Activated CD4-positive, alpha-beta T cell treated with anti-CD3 and anti-CD28 coated beads, Interleukin-2, amount 10 ng/mL, durations not matched to agents 7 days and 5 days (primary cell): Measurements from ENCODE around the gene TAF11L7. TPM values are rescaled to one million over a fixed set of nuclear protein-coding genes. Genes with fewer than 3 reads are reported as not detected.
"Not testable (repeated sequence)": the region's sequence is repeated elsewhere in the genome, so short reads cannot be mapped to it uniquely, and the experiment has no call there.

Experiments used
- CTCF ChIA-PET: fragments of 350-600 bp; sonication (Branson Sonifier 250); formaldehyde crosslinking; loops from one replicate; lab custom pipeline; 2021; ENCODE audit warnings: antibody characterized with exemption; lab: Charles Lee
- POLR2A ChIA-PET: fragments of 350-600 bp; sonication (Branson Sonifier 250); formaldehyde crosslinking; loops from one replicate; lab custom pipeline; 2021; ENCODE audit warnings: antibody characterized with exemption; lab: Charles Lee
- DNase-seq: peaks from one replicate; pipeline ENCODE4 v3.0.0-alpha.2; 2020
- H3K27ac Mint-ChIP-seq: one replicate; pipeline ENCODE4 v1.8.0; 2021; ENCODE audit warnings: mild to moderate bottlenecking, moderate library complexity, mixed read lengths
- H3K27me3 Mint-ChIP-seq: one replicate; pipeline ENCODE4 v1.8.0; 2021; ENCODE audit warnings: mixed read lengths
- H3K36me3 Mint-ChIP-seq: one replicate; pipeline ENCODE4 v1.8.0; 2021; ENCODE audit warnings: low read depth, mixed read lengths
- H3K4me1 Mint-ChIP-seq: one replicate; pipeline ENCODE4 v1.8.0; 2021; ENCODE audit warnings: mixed read lengths
- H3K4me3 Mint-ChIP-seq: one replicate; pipeline ENCODE4 v1.8.0; 2021; ENCODE audit warnings: mild to moderate bottlenecking, moderate library complexity, mixed read lengths
- H3K9me3 Mint-ChIP-seq: one replicate; pipeline ENCODE4 v1.8.0; 2021; ENCODE audit warnings: mixed read lengths
- total RNA-seq, 2 experiments: library from RNA; stranded (reverse); gene quantifications; one replicate each; pipeline ENCODE4 v1.2.3, GENCODE V29; 2021

TAF11L7 gene
- total RNA-seq = not detected

DNA sequence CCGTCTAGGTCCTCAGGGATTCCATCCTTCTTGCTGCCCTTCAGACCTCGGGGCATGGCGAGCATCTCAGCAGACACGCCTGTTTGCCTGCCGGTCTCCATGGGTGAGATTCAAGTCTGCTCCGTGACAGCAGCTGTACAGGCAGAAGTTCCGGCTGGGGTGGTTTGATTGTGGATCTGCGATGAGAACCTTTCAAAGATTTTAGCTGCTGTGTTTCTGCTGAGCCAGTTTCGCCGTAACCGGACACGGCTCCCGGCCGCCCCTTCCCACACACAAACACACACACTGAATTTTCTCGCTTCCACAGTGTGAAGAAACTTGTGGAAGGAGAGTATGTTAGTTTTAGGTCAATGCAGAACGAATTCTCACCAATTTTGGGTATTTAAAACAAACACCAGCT is at the start of gene TAF11L7:
Gene TAF11L7 (minus strand): TSS at position 101 of the 400 bp plus-strand sequence.
- H3K4me3 Mint-ChIP-seq, H3K9me3 Mint-ChIP-seq, CTCF ChIA-PET, POLR2A ChIA-PET, H3K36me3 Mint-ChIP-seq, DNase-seq, H3K27me3 Mint-ChIP-seq, H3K4me1 Mint-ChIP-seq, H3K27ac Mint-ChIP-seq: not testable (repeated sequence)

DNA sequence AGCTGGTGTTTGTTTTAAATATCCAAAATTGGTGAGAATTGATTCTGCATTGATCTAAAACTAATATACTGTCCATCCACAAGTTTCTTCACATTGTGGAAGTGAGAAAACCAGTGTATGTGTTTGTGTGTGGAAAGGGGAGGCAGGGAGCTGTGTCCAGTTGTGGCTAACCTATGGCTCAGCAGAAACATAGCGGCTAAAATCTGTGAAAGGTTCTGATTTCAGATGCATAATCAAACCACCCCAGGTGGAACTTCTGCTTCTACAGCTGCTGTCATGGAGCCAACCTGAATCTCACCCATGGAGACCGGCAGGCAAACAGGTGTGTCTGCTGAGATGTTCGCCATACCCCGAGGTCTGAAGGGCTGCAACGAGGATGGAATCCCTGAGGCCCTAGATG is 48.6 kb upstream of the TAF11L7 start, which contains the start of gene TAF11L14:
Gene TAF11L14 (plus strand): TSS at position 301 of the 400 bp plus-strand sequence.
- no peak within 1 kb of the TSS for H3K27ac Mint-ChIP-seq
- peaks cover 4% of the 10 kb centered on the region for H3K9me3 Mint-ChIP-seq
- H3K27me3 Mint-ChIP-seq = no peaks in the 10 kb centered on the region
- no peaks in the 10 kb centered on the region for H3K4me1 Mint-ChIP-seq
- DNase-seq = no peak
- POLR2A ChIA-PET = no interaction called here
- H3K36me3 Mint-ChIP-seq = no peaks in the 10 kb centered on the region
- no peak within 1 kb of the TSS for H3K4me3 Mint-ChIP-seq
- CTCF ChIA-PET = no interaction called here

DNA sequence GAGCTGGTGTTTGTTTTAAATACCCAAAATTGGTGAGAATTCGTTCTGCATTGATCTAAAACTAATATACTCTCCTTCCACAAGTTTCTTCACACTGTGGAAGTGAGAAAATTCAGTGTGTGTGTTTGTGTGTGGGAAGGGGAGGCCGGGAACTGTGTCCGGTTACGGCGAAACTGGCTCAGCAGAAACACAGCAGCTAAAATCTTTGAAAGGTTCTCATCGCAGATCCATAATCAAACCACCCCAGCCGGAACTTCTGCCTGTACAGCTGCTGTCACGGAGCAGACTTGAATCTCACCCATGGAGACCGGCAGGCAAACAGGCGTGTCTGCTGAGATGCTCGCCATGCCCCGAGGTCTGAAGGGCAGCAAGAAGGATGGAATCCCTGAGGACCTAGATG is 46.2 kb upstream of the TAF11L7 start, which contains the start of gene TAF11L13:
Gene TAF11L13 (plus strand): TSS at position 301 of the 400 bp plus-strand sequence.
- H3K4me1 Mint-ChIP-seq, POLR2A ChIA-PET, H3K36me3 Mint-ChIP-seq, H3K27me3 Mint-ChIP-seq, DNase-seq, H3K27ac Mint-ChIP-seq, H3K9me3 Mint-ChIP-seq, H3K4me3 Mint-ChIP-seq, CTCF ChIA-PET: not testable (repeated sequence)

DNA sequence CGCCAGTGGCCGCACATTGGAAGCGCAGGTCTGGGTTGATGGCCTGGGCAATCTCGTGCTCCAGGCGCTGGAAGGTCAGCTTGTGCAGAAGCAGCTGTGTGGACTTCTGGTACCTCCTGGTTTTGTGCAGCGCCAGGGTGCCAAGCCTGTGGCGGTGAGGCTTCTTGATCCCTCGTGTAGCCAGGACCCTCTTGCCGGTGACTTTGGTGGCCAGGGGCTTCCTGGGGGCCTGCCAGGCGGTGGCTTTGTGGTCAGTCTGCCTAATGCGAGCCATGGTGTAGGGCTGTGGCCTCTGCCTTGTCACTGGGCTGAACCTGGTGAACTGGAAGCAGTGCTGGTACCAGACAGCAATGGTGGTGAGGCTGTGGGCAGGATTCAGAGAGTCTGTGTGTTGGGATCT is 40.1 kb upstream of the TAF11L7 start:
- Mint-ChIP-seq H3K4me3 (no peak overlapping the region), H3K9me3 (no peaks in the 10 kb centered on the region), H3K4me1 (no peaks in the 10 kb centered on the region), H3K27me3 (no peaks in the 10 kb centered on the region), H3K36me3 (no peaks in the 10 kb centered on the region), H3K27ac (no peak overlapping the region)
- ChIA-PET POLR2A (no interaction called here), CTCF (no interaction called here)
- no peak for DNase-seq

DNA sequence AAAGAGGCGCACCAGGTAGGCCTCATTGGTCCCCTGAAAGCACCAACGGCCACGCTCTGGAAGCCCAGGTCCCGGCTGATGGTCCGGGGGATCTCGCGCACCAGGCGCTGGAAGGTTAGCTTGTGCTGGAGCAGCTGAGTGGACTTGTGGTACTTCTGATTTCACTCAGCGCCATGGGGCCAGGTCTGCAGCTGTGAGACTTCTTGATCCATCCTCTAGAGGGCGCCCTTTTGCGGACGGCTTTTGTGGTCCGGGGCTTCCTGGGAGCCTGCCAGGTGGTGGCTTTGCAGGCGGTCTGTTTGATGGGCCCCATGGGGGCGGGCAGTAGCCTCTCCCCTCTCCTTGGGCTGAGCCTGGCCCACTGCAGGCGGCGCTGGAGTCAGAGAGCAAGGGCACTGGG is 35.1 kb upstream of the TAF11L7 start:
- no peaks in the 10 kb centered on the region for H3K4me1 Mint-ChIP-seq
- DNase-seq = no peak
- no peaks in the 10 kb centered on the region for H3K36me3 Mint-ChIP-seq
- ChIA-PET POLR2A (no interaction called here), CTCF (no interaction called here)
- no peaks in the 10 kb centered on the region for H3K27me3 Mint-ChIP-seq
- no peaks in the 10 kb centered on the region for H3K9me3 Mint-ChIP-seq
- no peak overlapping the region for H3K4me3 Mint-ChIP-seq
- no peak overlapping the region for H3K27ac Mint-ChIP-seq

- Mint-ChIP-seq H3K36me3 (no peaks in the 10 kb centered on the region), H3K27ac (no peak overlapping the region), H3K9me3 (no peaks in the 10 kb centered on the region), H3K4me1 (no peaks in the 10 kb centered on the region), H3K27me3 (no peaks in the 10 kb centered on the region), H3K4me3 (no peak overlapping the region)
- ChIA-PET CTCF (interaction anchor here (0.6 kb wide), 1 partner anchor 51 kb away, joined by 4 read pairs; no protein-coding TSS in a partner anchor), POLR2A (no interaction called here)
- DNase-seq = no peak
Measured at GRCh38 chr5:17619354-17619753, 33.8 kb upstream of the TAF11L7 start.

DNA sequence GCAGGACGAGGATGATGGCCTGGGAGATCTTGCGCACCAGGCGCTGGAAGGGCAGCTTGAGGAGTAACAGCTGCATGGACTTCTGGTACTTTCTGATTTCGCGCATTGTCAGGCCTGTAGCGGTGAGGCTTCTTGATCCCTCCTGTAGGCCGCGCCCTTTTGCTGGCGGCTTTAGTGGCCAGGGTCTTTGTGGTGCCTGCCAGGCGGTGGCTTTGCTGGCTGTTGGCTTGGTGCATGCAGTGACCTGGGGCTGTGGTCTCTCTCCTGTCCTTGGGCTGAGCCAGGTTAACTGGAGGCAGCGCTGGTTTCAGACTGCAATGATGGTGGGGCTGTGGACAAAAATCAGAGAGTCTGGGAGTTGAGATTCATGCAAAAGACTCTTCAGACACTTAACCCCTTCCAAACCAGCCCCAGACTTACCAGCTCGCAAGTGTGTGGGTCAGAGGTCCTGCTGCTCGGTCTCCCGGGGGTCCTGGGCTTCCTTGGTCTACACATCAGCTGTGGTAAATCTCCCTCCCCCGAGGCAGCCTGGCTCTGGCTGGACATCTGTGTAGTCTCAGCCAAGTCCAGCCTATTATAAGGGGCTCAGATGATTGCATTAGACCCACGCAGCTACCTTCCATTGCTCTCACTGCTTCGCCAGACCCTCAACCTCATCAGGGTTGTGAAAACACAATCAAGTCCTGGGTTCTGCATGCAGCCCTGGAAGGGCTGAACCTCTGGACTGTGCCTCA is 29.5 kb upstream of the TAF11L7 start:
- ChIA-PET POLR2A (no interaction called here), CTCF (no interaction called here)
- no peaks in the 10 kb centered on the region for H3K4me1 Mint-ChIP-seq
- H3K36me3 Mint-ChIP-seq = no peaks in the 10 kb centered on the region
- H3K9me3 Mint-ChIP-seq = no peaks in the 10 kb centered on the region
- no peak overlapping the region for H3K27ac Mint-ChIP-seq
- no peak overlapping the region for H3K4me3 Mint-ChIP-seq
- H3K27me3 Mint-ChIP-seq = no peaks in the 10 kb centered on the region
- no peak for DNase-seq

GRCh38 chr5:17610092-17610491 is 24.5 kb upstream of the TAF11L7 start, which contains the start of gene TAF11L12:
Gene TAF11L12, plus strand, starts transcription at chr5:17610392.
- H3K36me3 Mint-ChIP-seq, H3K27ac Mint-ChIP-seq, H3K27me3 Mint-ChIP-seq, H3K9me3 Mint-ChIP-seq, POLR2A ChIA-PET, DNase-seq, CTCF ChIA-PET, H3K4me3 Mint-ChIP-seq, H3K4me1 Mint-ChIP-seq: not testable (repeated sequence)

GRCh38 chr5:17607461-17607860 is 21.9 kb upstream of the TAF11L7 start:
- H3K4me3 Mint-ChIP-seq, CTCF ChIA-PET, H3K36me3 Mint-ChIP-seq, H3K27ac Mint-ChIP-seq, H3K27me3 Mint-ChIP-seq, H3K9me3 Mint-ChIP-seq, H3K4me1 Mint-ChIP-seq, DNase-seq, POLR2A ChIA-PET: not testable (repeated sequence)

DNA sequence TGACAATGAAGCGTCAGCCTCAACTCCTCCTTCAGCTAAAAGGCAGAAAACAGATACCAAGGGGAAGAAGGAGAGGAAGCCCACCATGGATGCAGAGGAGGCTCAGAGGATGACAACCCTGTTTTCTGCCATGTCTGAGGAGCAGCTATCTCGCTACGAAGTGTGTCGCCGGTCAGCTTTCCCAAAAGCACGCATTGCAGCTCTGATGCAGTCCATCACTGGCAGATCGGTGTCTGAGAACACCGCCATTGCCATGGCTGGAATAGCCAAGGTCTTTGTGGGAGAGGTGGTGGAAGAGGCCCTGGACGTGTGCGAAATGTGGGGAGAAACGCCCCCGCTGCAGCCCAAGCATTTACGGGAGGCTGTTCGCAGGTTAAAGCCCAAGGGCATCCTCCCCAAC is 19.4 kb upstream of the TAF11L7 start:
- no peaks in the 10 kb centered on the region for H3K27me3 Mint-ChIP-seq
- no peaks in the 10 kb centered on the region for H3K4me1 Mint-ChIP-seq
- H3K4me3 Mint-ChIP-seq = no peak overlapping the region
- no peaks in the 10 kb centered on the region for H3K36me3 Mint-ChIP-seq
- DNase-seq = no peak
- peaks cover 2% of the 10 kb centered on the region for H3K9me3 Mint-ChIP-seq
- ChIA-PET CTCF (no interaction called here), POLR2A (no interaction called here)
- H3K27ac Mint-ChIP-seq = no peak overlapping the region

DNA sequence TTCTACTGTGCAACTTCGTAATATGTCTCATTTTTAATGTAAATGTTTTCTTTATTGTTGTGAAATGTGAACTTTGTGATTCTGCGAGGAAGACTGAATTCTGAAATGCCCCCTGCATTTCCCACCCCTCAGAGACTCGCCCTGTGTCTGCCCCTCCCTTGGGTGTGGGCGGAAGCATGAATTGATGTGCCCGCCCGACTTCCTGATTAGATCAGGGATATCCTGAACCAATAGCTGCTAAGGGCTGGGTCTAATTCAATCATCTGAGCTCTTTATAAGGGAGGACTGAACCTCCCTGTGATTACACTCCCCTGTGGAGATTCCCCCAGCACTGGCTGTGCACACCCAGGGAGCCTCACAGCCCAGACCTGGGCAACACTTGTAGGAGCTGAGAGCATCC is 18.3 kb upstream of the TAF11L7 start, which contains the start of gene TAF11L11:
Gene TAF11L11 (plus strand): TSS at position 304 of the 400 bp plus-strand sequence.
- CTCF ChIA-PET, H3K36me3 Mint-ChIP-seq, H3K4me3 Mint-ChIP-seq, H3K4me1 Mint-ChIP-seq, DNase-seq, H3K27me3 Mint-ChIP-seq, H3K27ac Mint-ChIP-seq, POLR2A ChIA-PET, H3K9me3 Mint-ChIP-seq: not testable (repeated sequence)

DNA sequence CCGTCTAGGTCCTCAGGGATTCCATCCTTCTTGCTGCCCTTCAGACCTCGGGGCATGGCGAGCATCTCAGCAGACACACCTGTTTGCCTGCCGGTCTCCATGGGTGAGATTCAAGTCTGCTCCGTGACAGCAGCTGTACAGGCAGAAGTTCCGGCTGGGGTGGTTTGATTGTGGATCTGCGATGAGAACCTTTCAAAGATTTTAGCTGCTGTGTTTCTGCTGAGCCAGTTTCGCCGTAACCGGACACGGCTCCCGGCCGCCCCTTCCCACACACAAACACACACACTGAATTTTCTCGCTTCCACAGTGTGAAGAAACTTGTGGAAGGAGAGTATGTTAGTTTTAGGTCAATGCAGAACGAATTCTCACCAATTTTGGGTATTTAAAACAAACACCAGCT is 12.2 kb upstream of the TAF11L7 start, which contains the start of gene TAF11L10:
Gene TAF11L10 (minus strand): TSS at position 101 of the 400 bp plus-strand sequence.
- H3K36me3 Mint-ChIP-seq, H3K27me3 Mint-ChIP-seq, H3K27ac Mint-ChIP-seq, CTCF ChIA-PET, POLR2A ChIA-PET, H3K4me1 Mint-ChIP-seq, H3K9me3 Mint-ChIP-seq, DNase-seq, H3K4me3 Mint-ChIP-seq: not testable (repeated sequence)

DNA sequence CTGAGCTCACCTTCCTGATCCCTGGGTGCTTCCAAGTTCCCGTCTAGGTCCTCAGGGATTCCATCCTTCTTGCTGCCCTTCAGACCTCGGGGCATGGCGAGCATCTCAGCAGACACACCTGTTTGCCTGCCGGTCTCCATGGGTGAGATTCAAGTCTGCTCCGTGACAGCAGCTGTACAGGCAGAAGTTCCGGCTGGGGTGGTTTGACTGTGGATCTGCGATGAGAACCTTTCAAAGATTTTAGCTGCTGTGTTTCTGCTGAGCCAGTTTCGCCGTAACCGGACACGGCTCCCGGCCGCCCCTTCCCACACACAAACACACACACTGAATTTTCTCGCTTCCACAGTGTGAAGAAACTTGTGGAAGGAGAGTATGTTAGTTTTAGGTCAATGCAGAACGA is 8.7 kb upstream of the TAF11L7 start, which contains the start of gene TAF11L9:
Gene TAF11L9 (minus strand): TSS at position 140 of the 400 bp plus-strand sequence.
- H3K4me1 Mint-ChIP-seq, DNase-seq, H3K27ac Mint-ChIP-seq, CTCF ChIA-PET, H3K27me3 Mint-ChIP-seq, H3K36me3 Mint-ChIP-seq, H3K4me3 Mint-ChIP-seq, POLR2A ChIA-PET, H3K9me3 Mint-ChIP-seq: not testable (repeated sequence)

DNA sequence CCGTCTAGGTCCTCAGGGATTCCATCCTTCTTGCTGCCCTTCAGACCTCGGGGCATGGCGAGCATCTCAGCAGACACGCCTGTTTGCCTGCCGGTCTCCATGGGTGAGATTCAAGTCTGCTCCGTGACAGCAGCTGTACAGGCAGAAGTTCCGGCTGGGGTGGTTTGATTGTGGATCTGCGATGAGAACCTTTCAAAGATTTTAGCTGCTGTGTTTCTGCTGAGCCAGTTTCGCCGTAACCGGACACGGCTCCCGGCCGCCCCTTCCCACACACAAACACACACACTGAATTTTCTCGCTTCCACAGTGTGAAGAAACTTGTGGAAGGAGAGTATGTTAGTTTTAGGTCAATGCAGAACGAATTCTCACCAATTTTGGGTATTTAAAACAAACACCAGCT is 5.3 kb upstream of the TAF11L7 start, which contains the start of gene TAF11L8:
Gene TAF11L8 (minus strand): TSS at position 101 of the 400 bp plus-strand sequence.
- H3K27me3 Mint-ChIP-seq, CTCF ChIA-PET, H3K27ac Mint-ChIP-seq, H3K36me3 Mint-ChIP-seq, H3K4me1 Mint-ChIP-seq, DNase-seq, H3K9me3 Mint-ChIP-seq, POLR2A ChIA-PET, H3K4me3 Mint-ChIP-seq: not testable (repeated sequence)
